Thyroid gland (tissue), 4 donors: Measurements from ENCODE around the gene ESM1. TPM values are rescaled to one million over a fixed set of nuclear protein-coding genes. Genes with fewer than 3 reads are reported as not detected.

ENCODE experiments used
- DNase-seq, 2 donors: peaks; one replicate each; pipeline ENCODE4 v3.0.0-alpha.2; 2019
- H3K27ac ChIP-seq, 3 donors: fragments of 200-600 bp; sonication (generic); 1 replicate in 2 of 3; 2 replicates in 1 of 3; pipeline ENCODE4 v1.5.1; 2016 to 2019; ENCODE audit warnings: mild to moderate bottlenecking in 1 of 3, moderate library complexity in 1 of 3
- H3K27me3 ChIP-seq: fragments of 200-600 bp; sonication (generic); one replicate; pipeline ENCODE4 v1.5.1; 2019
- H3K36me3 ChIP-seq, 2 donors: fragments of 200-600 bp; sonication (generic); one replicate each; pipeline ENCODE4 v1.5.1; 2016 to 2019
- H3K4me1 ChIP-seq, 2 donors: fragments of 200-600 bp; sonication (generic); one replicate each; pipeline ENCODE4 v1.5.1; 2017 to 2019
- H3K4me3 ChIP-seq, 3 donors: fragments of 200-600 bp; sonication (generic); replicated peaks in 1 of 3; 1 replicate in 2 of 3; 2 replicates in 1 of 3; pipeline ENCODE4 v1.5.1; 2016; ENCODE audit warnings: mild to moderate bottlenecking in 1 of 3
- H3K9me3 ChIP-seq: fragments of 200-600 bp; sonication (generic); one replicate; pipeline ENCODE4 v1.5.1; 2017
- POLR2A ChIP-seq, 2 donors: fragments of 450-650 bp; IDR thresholded peaks; one replicate each; pipeline ENCODE4 v1.6.1; 2017; ENCODE audit warnings: antibody characterized with exemption in 2 of 2, mild to moderate bottlenecking in 2 of 2, moderate library complexity in 1 of 2
- WGBS, 2 donors: methylation state at CpG; one replicate each; pipeline ENCODE4 v1.1.5; 2017; 5-methylcytosine and 5-hydroxymethylcytosine counted together
- intact Hi-C: fragments of 100-400 bp; cut with DNase I; formaldehyde crosslinking; loops from one replicate; pipeline ENCODE4 v1.15.1; 2023
- total RNA-seq, 4 donors: library from RNA; depleted of rRNA; stranded (reverse); fragments of >200 nt; gene quantifications; one replicate each; pipeline ENCODE4 v1.2.3, GENCODE V29; 2016
- TF ChIP-seq, protein P1 (sequence below), 6 experiments: fragments of 200-600 bp in 3 of 6; fragments of 450-650 bp in 3 of 6; sonication (generic) in 3 of 6; IDR thresholded peaks; one replicate each; pipeline ENCODE4 v1.5.1; 2016 to 2019; ENCODE audit warnings: antibody characterized with exemption in 6 of 6, mild to moderate bottlenecking in 2 of 6, inconsistent platforms in 1 of 6, moderate library complexity in 1 of 6

ESM1 gene
- total RNA-seq, 4 donors from 2014 or later = 0.40 to 2.3 TPM; not detected in 2

DNA sequence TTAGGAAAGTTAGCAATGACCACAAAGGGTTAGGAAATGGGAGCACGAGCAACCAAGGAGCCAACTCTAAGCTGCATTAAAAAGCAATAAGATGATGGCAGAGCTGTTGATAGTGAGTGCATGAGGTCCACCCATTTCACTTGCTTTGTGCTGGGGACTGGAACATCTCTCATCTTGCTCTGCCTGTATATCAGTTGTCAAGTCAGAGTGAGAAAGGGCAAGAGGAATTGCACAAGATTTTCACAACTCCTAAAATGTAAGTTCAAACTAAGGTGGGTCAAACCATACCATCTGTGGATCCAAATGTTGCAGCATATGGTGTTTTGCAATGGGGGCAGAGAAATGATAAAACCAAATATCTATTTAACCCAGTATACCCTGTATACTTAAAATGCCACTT, 2.8 kb upstream of the ESM1 start:
- Histone ChIP-seq H3K27me3 (no peaks in the 10 kb centered on the region), H3K36me3 (no peaks in the 10 kb centered on the region), H3K27ac (no peak overlapping the region), H3K4me3 (no peak overlapping the region), H3K4me1 (peaks cover 7 to 12% of the 10 kb centered on the region in 2 donors), H3K9me3 (no peaks in the 10 kb centered on the region)
- WGBS, 2 donors = 63 to 68% methylated on average over 1 of the region's 1 CpG
- no peak for TF ChIP-seq POLR2A (IDR thresholded peaks at IDR 0.05)
- TF ChIP-seq, protein P1, sequence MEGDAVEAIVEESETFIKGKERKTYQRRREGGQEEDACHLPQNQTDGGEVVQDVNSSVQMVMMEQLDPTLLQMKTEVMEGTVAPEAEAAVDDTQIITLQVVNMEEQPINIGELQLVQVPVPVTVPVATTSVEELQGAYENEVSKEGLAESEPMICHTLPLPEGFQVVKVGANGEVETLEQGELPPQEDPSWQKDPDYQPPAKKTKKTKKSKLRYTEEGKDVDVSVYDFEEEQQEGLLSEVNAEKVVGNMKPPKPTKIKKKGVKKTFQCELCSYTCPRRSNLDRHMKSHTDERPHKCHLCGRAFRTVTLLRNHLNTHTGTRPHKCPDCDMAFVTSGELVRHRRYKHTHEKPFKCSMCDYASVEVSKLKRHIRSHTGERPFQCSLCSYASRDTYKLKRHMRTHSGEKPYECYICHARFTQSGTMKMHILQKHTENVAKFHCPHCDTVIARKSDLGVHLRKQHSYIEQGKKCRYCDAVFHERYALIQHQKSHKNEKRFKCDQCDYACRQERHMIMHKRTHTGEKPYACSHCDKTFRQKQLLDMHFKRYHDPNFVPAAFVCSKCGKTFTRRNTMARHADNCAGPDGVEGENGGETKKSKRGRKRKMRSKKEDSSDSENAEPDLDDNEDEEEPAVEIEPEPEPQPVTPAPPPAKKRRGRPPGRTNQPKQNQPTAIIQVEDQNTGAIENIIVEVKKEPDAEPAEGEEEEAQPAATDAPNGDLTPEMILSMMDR (IDR thresholded peaks at IDR 0.05) = no peak
- no peak for DNase-seq
- intact Hi-C loops = no loop called here

DNA sequence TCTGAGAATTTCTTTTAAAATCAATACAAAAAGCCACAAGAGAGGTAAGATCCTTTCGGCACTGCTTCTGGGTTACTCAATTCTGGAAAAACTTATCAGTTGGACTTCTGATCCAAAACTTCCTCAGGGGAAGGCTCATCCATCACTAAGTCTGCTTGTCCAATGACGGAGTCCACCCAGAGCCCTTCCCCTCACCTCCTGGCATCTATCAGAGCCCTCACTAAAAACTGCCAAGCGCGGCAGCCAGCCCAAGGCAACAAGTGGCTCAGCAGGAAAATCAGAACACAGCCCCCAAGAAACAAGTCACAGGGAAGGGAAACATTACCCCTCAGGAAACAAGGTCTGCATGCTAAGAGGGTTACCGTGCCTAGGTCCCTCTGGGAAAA, 869 bp upstream of the ESM1 start:
- H3K4me3 ChIP-seq = no peak overlapping the region
- peaks cover 7 to 12% of the 10 kb centered on the region in 2 donors for H3K4me1 ChIP-seq
- H3K27ac ChIP-seq = no peak overlapping the region
- H3K27me3 ChIP-seq = no peaks in the 10 kb centered on the region
- TF ChIP-seq POLR2A (IDR thresholded peaks at IDR 0.05) = no peak
- TF ChIP-seq, protein P1 (IDR thresholded peaks at IDR 0.05) = no peak
- H3K9me3 ChIP-seq = no peaks in the 10 kb centered on the region
- H3K36me3 ChIP-seq = no peaks in the 10 kb centered on the region
- 52 to 53% methylated on average over 5 of the region's 5 CpGs for WGBS, 2 donors
- intact Hi-C loops = no loop called here
- DNase-seq = no peak

DNA sequence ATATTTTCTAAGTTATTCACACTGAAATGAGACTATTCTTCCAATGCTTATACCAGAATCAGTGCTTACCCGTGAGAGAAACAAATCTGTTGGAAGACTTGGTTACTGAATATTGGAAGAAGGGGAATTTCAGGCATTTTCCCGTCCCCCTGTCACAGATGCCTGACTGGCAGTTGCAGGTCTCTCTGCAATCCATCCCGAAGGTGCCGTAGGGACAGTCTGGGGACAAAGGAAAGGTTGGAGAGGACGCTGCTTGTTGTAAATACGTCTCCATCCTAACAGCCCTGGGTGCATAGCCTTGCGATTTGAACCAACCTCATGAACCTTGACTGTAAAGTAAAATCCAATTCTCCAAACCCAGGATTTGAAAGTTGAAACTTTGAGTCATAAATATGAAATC, 3.5 kb downstream of the ESM1 start:
- 59 to 60% methylated on average over 7 of the region's 7 CpGs for WGBS, 2 donors
- no peak for DNase-seq
- H3K4me3 ChIP-seq = no peak overlapping the region
- H3K36me3 ChIP-seq = no peaks in the 10 kb centered on the region
- H3K27ac ChIP-seq = no peak overlapping the region
- no peak for TF ChIP-seq POLR2A (IDR thresholded peaks at IDR 0.05)
- TF ChIP-seq, protein P1 (IDR thresholded peaks at IDR 0.05) = no peak
- H3K4me1 ChIP-seq = peaks cover 7 to 12% of the 10 kb centered on the region in 2 donors
- no peaks in the 10 kb centered on the region for H3K9me3 ChIP-seq
- intact Hi-C loops = no loop called here
- no peaks in the 10 kb centered on the region for H3K27me3 ChIP-seq

DNA sequence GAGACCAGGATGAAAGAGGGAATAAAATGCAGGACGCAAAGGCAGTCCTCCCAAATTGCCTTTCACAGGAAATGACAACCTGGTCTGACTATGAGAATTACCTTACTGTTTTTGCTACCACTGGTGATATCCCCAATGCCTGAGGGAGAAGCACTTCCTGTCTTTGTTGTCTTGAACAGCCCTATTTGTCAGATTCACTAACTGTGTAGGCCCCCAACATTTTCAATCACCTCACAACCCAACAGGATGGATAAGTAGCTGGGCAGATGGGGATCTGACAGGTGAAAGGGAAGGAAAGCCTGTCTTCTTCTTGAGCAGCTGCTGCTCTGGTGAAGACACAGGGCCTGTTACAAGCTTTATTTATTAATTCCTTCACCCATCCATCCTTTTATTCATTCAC, 9.7 kb downstream of the ESM1 start:
- no peaks in the 10 kb centered on the region for H3K4me1 ChIP-seq
- intact Hi-C loops = no loop called here
- no peak overlapping the region for H3K4me3 ChIP-seq
- no peak overlapping the region for H3K27ac ChIP-seq
- H3K27me3 ChIP-seq = no peaks in the 10 kb centered on the region
- no peak for DNase-seq
- WGBS, 2 donors = 68 to 87% methylated on average over 1 of the region's 1 CpG
- TF ChIP-seq, protein P1 (IDR thresholded peaks at IDR 0.05) = no peak
- TF ChIP-seq POLR2A (IDR thresholded peaks at IDR 0.05) = no peak
- no peaks in the 10 kb centered on the region for H3K36me3 ChIP-seq
- no peaks in the 10 kb centered on the region for H3K9me3 ChIP-seq

DNA sequence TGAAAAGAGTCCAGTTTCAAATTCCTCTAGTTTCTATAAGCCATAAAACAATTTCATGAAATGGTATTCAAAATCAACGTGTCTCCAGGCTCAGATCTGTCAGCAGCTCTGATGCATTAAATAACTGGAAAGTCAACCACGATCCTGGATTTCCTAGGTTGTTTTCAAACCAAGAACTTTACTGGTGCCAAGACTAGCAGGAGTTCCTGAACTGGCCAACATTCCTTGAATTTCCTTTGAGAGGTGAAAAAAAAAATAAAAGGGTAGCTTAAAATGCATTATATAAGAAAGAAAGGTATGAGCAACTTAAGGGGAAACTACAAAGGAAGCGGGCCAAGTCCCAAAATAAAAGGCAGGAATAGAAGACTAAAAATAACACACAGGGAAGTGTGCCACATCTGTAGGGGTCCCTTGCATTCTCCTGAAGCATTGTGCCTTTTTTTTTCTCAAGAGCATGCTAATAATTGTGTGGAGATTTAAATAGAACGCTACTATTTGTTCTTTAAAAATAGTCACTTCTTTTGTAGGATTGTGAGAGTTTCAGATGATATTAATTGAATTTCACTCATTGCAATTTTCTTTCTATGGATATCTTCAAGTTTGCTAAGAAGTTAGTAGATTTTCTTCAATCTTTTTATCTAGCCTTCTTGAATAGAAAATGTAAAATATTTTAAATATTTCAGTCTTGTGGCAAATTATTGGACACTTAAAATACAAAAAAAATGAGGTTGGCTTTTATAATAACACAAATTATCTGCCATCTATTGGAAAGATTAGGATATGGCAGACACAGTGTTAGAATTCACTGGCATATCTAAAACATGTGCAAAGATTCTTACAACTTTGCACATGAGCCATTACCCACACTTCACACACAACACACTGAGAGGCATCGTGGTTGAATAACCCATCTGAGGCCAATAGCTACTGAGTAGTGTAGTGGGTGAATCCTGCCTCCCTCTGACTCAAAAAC, 15.3 kb downstream of the ESM1 start:
- 69 to 71% methylated on average over 5 of the region's 5 CpGs for WGBS, 2 donors
- Histone ChIP-seq H3K36me3 (no peaks in the 10 kb centered on the region), H3K27me3 (no peaks in the 10 kb centered on the region), H3K4me1 (no peaks in the 10 kb centered on the region), H3K27ac (no peak overlapping the region), H3K9me3 (no peaks in the 10 kb centered on the region), H3K4me3 (no peak overlapping the region)
- intact Hi-C loops = no loop called here
- no peak for DNase-seq
- TF ChIP-seq, protein P1 (IDR thresholded peaks at IDR 0.05) = no peak
- no peak for TF ChIP-seq POLR2A (IDR thresholded peaks at IDR 0.05)
